Inflammatory macrophage (primary cell): ENCODE data around the gene CLDN15.
A peak's percentile ranks its signal among the peaks of the same experiment; 100 is the strongest.

Source experiments
- DNase-seq, 2 donors: peaks; one replicate each; pipeline ENCODE4 v3.0.0-alpha.2; 2020 to 2022

Gene CLDN15

GRCh38 chr7:101198476-101198875, 39.1 kb downstream of the CLDN15 start:
- DNase-seq = no peak

- DNase-seq = no peak
Observed at GRCh38 chr7:101197991-101198390, 39.6 kb downstream of the CLDN15 start.

- DNase-seq = no peak
Observed at GRCh38 chr7:101195884-101196283, 41.7 kb downstream of the CLDN15 start.

GRCh38 chr7:101189109-101189508, 48.5 kb downstream of the CLDN15 start:
- no peak for DNase-seq

- peak; percentile 56 to 72 for DNase-seq
Observed at GRCh38 chr7:101186844-101187428, 50.7 kb downstream of the CLDN15 start.

GRCh38 chr7:101186194-101186593, 51.4 kb downstream of the CLDN15 start:
- DNase-seq = no peak

GRCh38 chr7:101185258-101185839, 52.3 kb downstream of the CLDN15 start:
- DNase-seq = peak; percentile 39 to 64
